Measurements from ENCODE around the gene PNPLA2.

The PNPLA2 gene

GRCh38 chr11:782264-783174, 36.2 kb upstream of the PNPLA2 start:
- POLR2A ChIA-PET: interaction anchor here (1.2 to 2.4 kb wide), 2 partner anchors 11 to 14 kb away, joined by 3 to 5 read pairs; no protein-coding TSS in a partner anchor
- TF ChIP-seq ZNF384 (IDR thresholded peaks at IDR 0.05) (no peak), TARDBP (IDR thresholded peaks at IDR 0.05) (no peak), PKNOX1 (IDR thresholded peaks at IDR 0.05) (no peak), L3MBTL2 (conservative IDR thresholded peaks at IDR 0.05) (no peak), ELF4 (IDR thresholded peaks at IDR 0.05) (no peak)
- CTCF ChIA-PET: interaction anchor here (0.6 to 1.6 kb wide), 2 partner anchors 13 to 131 kb away, joined by 4 to 7 read pairs; no protein-coding TSS in a partner anchor
- DNase-seq (ENCODE audit: extremely low spot score): no peak

GRCh38 chr11:783581-784015, 35.1 kb upstream of the PNPLA2 start:
- TF ChIP-seq NFRKB (IDR thresholded peaks at IDR 0.05) (no peak), HDGF (IDR thresholded peaks at IDR 0.05; ENCODE audit: borderline replicate concordance) (no peak), SUZ12 (IDR thresholded peaks at IDR 0.05) (no peak), ARNT (IDR thresholded peaks at IDR 0.05) (no peak), LEF1 (IDR thresholded peaks at IDR 0.05; ENCODE audit: borderline replicate concordance) (no peak), ZNF384 (IDR thresholded peaks at IDR 0.05) (no peak), FOXM1 (IDR thresholded peaks at IDR 0.05; ENCODE audit: borderline replicate concordance) (no peak), TARDBP (IDR thresholded peaks at IDR 0.05) (no peak), L3MBTL2 (conservative IDR thresholded peaks at IDR 0.05) (no peak), FOXK2 (IDR thresholded peaks at IDR 0.05) (no peak), CTBP1 (IDR thresholded peaks at IDR 0.05; ENCODE audit: borderline replicate concordance) (no peak), PKNOX1 (IDR thresholded peaks at IDR 0.05) (no peak)
- ChIA-PET CTCF (interaction anchor here (1.6 kb wide), 1 partner anchor 12 kb away, joined by 4 read pairs; no protein-coding TSS in a partner anchor), POLR2A (interaction anchor here (2.4 kb wide), 1 partner anchor 13 kb away, joined by 5 read pairs; no protein-coding TSS in a partner anchor)
- no peak for DNase-seq (ENCODE audit: extremely low spot score)

GRCh38 chr11:786235-787083, 32.3 kb upstream of the PNPLA2 start:
- TF ChIP-seq ZNF384 (IDR thresholded peaks at IDR 0.05) (no peak), BHLHE40 (IDR thresholded peaks at IDR 0.05; ENCODE audit: borderline replicate concordance) (no peak), ELF4 (IDR thresholded peaks at IDR 0.05) (no peak), TARDBP (IDR thresholded peaks at IDR 0.05) (no peak), CTBP1 (IDR thresholded peaks at IDR 0.05; ENCODE audit: borderline replicate concordance) (no peak), PKNOX1 (IDR thresholded peaks at IDR 0.05) (no peak), FOXM1 (IDR thresholded peaks at IDR 0.05; ENCODE audit: borderline replicate concordance) (no peak), L3MBTL2 (conservative IDR thresholded peaks at IDR 0.05) (no peak), ARNT (IDR thresholded peaks at IDR 0.05) (no peak), NFRKB (IDR thresholded peaks at IDR 0.05) (no peak), LEF1 (IDR thresholded peaks at IDR 0.05; ENCODE audit: borderline replicate concordance) (no peak), SUZ12 (IDR thresholded peaks at IDR 0.05) (no peak), SP1 (IDR thresholded peaks at IDR 0.05) (no peak), HDGF (IDR thresholded peaks at IDR 0.05; ENCODE audit: borderline replicate concordance) (no peak), FOXA1 (IDR thresholded peaks at IDR 0.05) (no peak), FOXK2 (IDR thresholded peaks at IDR 0.05) (no peak)
- DNase-seq (ENCODE audit: extremely low spot score): no peak
- ChIA-PET POLR2A (interaction anchor here (1.0 to 1.4 kb wide), 3 partner anchors 9 to 11 kb away, joined by 4 to 5 read pairs (median 4); no protein-coding TSS in a partner anchor), CTCF (interaction anchor here (0.6 kb wide), 1 partner anchor 103 kb away, joined by 3 read pairs; no protein-coding TSS in a partner anchor)

DNA sequence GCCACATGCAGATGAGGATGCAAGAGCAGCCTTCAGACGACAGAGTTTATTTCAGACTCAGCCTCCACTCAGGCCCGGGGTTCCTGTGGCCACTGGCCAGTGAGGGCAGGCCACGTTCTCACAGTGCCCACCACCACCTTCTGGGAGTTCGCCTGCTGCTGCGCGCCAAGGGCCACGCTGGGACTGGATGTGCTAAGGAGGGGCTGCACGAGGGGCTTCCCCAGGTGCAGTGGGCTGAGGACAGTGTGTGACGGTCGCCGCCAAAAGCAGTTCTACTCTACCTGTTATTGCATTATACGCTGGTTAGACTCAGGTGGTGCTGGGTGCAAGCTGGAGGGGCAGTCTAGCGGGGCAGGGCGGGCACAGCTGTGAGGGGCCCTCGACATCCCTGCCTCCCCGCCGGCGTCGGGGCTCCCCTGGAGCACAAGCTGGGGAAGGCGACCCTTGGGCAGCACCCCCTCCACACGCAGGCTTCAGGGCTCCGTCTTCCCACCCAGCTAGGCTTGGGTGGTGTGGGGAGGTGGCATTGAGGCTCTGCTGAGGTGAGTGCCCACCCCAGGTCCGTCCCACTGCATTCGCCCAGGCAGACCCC, 31.5 kb upstream of the PNPLA2 start:
- DNase-seq (ENCODE audit: extremely low spot score): no peak
- TF ChIP-seq PKNOX1 (IDR thresholded peaks at IDR 0.05) (no peak), L3MBTL2 (conservative IDR thresholded peaks at IDR 0.05) (no peak), SP1 (IDR thresholded peaks at IDR 0.05) (no peak), LEF1 (IDR thresholded peaks at IDR 0.05; ENCODE audit: borderline replicate concordance) (no peak), HDGF (IDR thresholded peaks at IDR 0.05; ENCODE audit: borderline replicate concordance) (no peak), FOXA1 (IDR thresholded peaks at IDR 0.05) (no peak)
- CTCF ChIA-PET: no interaction called here
- POLR2A ChIA-PET: interaction anchor here (1.4 kb wide), 1 partner anchor 10 kb away, joined by 4 read pairs; no protein-coding TSS in a partner anchor
